OCI-LY7 (cell line): ENCODE results near the gene PCBD1. TPM values are rescaled to one million over a fixed set of nuclear protein-coding genes. Genes with fewer than 3 reads are reported as not detected.

Experiments
- BruUV-seq: library from RNA; stranded (reverse); fragments of 400-500 nt; replicated peaks from 2 replicates; lab custom pipeline; 2021; lab: Mats Ljungman, UMichigan
- CTCF ChIA-PET: fragments of 300-600 bp; sonication (Branson Sonifier 250); formaldehyde crosslinking; loops from one replicate; lab custom pipeline; 2022; ENCODE audit warnings: antibody characterized with exemption; ENCODE audit not compliant: unreplicated experiment; lab: Charles Lee
- POLR2A ChIA-PET: fragments of 300-600 bp; sonication (Branson Sonifier 250); formaldehyde crosslinking; loops from one replicate; lab custom pipeline; 2022; ENCODE audit warnings: antibody characterized with exemption; lab: Charles Lee
- DNase-seq: peaks from one replicate; pipeline ENCODE4 v3.0.0-alpha.2; 2015; ENCODE audit warnings: low spot score
- H2AFZ ChIP-seq: fragments of 200-600 bp; sonication (generic), shearing (Covaris generic); 2 replicates; pipeline ENCODE4 v1.6.1; 2014; ENCODE audit warnings: mild to moderate bottlenecking, antibody characterized with exemption, low read length, moderate library complexity
- H3K27ac ChIP-seq: fragments of 200-600 bp; sonication (generic); 2 replicates; pipeline ENCODE4 v1.5.1; 2014; ENCODE audit warnings: mixed run types, low read depth, mild to moderate bottlenecking, moderate library complexity, low read length, inconsistent platforms; ENCODE audit not compliant: poor library complexity, severe bottlenecking
- H3K36me3 ChIP-seq: fragments of 200-600 bp; sonication (generic); 2 replicates; pipeline ENCODE4 v1.6.1; 2014; ENCODE audit warnings: mild to moderate bottlenecking, antibody characterized with exemption, low read length, moderate library complexity, mixed read lengths; ENCODE audit not compliant: insufficient read depth
- H3K4me1 ChIP-seq: fragments of 200-600 bp; sonication (generic); 2 replicates; pipeline ENCODE4 v1.5.1; 2014; ENCODE audit warnings: mild to moderate bottlenecking, low read length; ENCODE audit not compliant: insufficient read depth, poor library complexity, severe bottlenecking
- H3K4me2 ChIP-seq: fragments of 200-600 bp; sonication (generic); 2 replicates; pipeline ENCODE4 v1.6.1; 2014; ENCODE audit warnings: mild to moderate bottlenecking, low read length
- H3K4me3 ChIP-seq: fragments of 200-600 bp; sonication (generic); 2 replicates; pipeline ENCODE4 v1.5.1; 2014; ENCODE audit warnings: mild to moderate bottlenecking, low read depth, low read length; ENCODE audit not compliant: poor library complexity, severe bottlenecking
- H3K79me2 ChIP-seq: fragments of 200-600 bp; sonication (generic); 2 replicates; pipeline ENCODE4 v1.6.1; 2016; ENCODE audit warnings: low read depth, mild to moderate bottlenecking, low read length, moderate library complexity, mixed read lengths; ENCODE audit not compliant: insufficient read depth
- H3K9me2 ChIP-seq: fragments of 200-600 bp; sonication (generic); 2 replicates; pipeline ENCODE4 v1.6.1; 2016; ENCODE audit warnings: mild to moderate bottlenecking, low read length, mixed read lengths; ENCODE audit not compliant: insufficient read depth
- H3K9me3 ChIP-seq: fragments of 200-600 bp; sonication (generic); 2 replicates; pipeline ENCODE4 v1.6.1; 2014; ENCODE audit warnings: mild to moderate bottlenecking, mixed run types, low read length, mixed read lengths
- H4K20me1 ChIP-seq: fragments of 200-600 bp; sonication (generic); 2 replicates; pipeline ENCODE4 v1.6.1; 2014; ENCODE audit warnings: mild to moderate bottlenecking, antibody characterized with exemption, low read length, moderate library complexity, mixed read lengths; ENCODE audit not compliant: insufficient read depth
- CTCF ChIP-seq: fragments of 200-600 bp; sonication (generic); conservative IDR thresholded peaks from 2 replicates; pipeline ENCODE4 v1.5.1; 2014; ENCODE audit warnings: mild to moderate bottlenecking, antibody characterized with exemption, low read length, moderate library complexity, mixed read lengths
- EZH2phosphoT487 ChIP-seq: fragments of 200-600 bp; sonication (generic); IDR thresholded peaks from 2 replicates; pipeline ENCODE4 v1.6.1; 2018; ENCODE audit warnings: low read depth, borderline replicate concordance, mild to moderate bottlenecking, mixed run types, antibody characterized with exemption, low read length, moderate library complexity, mixed read lengths
- intact Hi-C: fragments of 100-400 bp; cut with micrococcal nuclease; formaldehyde crosslinking; loops from one replicate; pipeline ENCODE4 v1.10.0; 2022; ENCODE audit not compliant: unreplicated experiment
- total RNA-seq, 2 experiments: library from RNA; depleted of rRNA in 1 of 2; stranded (reverse); fragments of >200 nt in 1 of 2; shearing (Covaris generic) in 1 of 2; gene quantifications; 2 replicates each; pipeline ENCODE4 v1.2.3, GENCODE V29; 2014 to 2022

PCBD1 gene
- total RNA-seq, 2 experiments from 2014 or later, result 4.9 to 25.4 TPM

- H3K4me1 ChIP-seq, result no peaks in the 10 kb centered on the region
- BruUV-seq, result no TSS peak
- no peak overlapping the region for H3K27ac ChIP-seq
- no peaks in the 10 kb centered on the region for H4K20me1 ChIP-seq
- H3K79me2 ChIP-seq, result no peaks in the 10 kb centered on the region
- H3K36me3 ChIP-seq, result peaks cover 12% of the 10 kb centered on the region
- no peak overlapping the region for H3K4me2 ChIP-seq
- POLR2A ChIA-PET, result interaction anchor here (0.6 to 0.7 kb wide), 2 partner anchors 17 to 780 kb away, joined by 3 read pairs; no protein-coding TSS in a partner anchor
- intact Hi-C loops, result no loop called here
- no peak overlapping the region for H2AFZ ChIP-seq
- H3K9me2 ChIP-seq, result no peaks in the 10 kb centered on the region
- TF ChIP-seq EZH2phosphoT487 (no peak), CTCF (no peak)
- DNase-seq, result no peak
- H3K9me3 ChIP-seq, result no peaks in the 10 kb centered on the region
- no peak overlapping the region for H3K4me3 ChIP-seq
- CTCF ChIA-PET, result no interaction called here
Observed at GRCh38 chr10:70872291-70872690, 16.1 kb downstream of the PCBD1 start.

GRCh38 chr10:70866424-70866823 is 21.9 kb downstream of the PCBD1 start:
- DNase-seq, result no peak
- H2AFZ ChIP-seq, result no peak overlapping the region
- H3K4me1 ChIP-seq, result no peaks in the 10 kb centered on the region
- H3K4me2 ChIP-seq, result no peak overlapping the region
- POLR2A ChIA-PET, result no interaction called here
- no peak overlapping the region for H3K4me3 ChIP-seq
- H3K79me2 ChIP-seq, result no peaks in the 10 kb centered on the region
- CTCF ChIA-PET, result no interaction called here
- intact Hi-C loops, result no loop called here
- no peak overlapping the region for H3K27ac ChIP-seq
- no peak for TF ChIP-seq EZH2phosphoT487
- TF ChIP-seq CTCF, result no peak
- BruUV-seq, result no TSS peak
- no peaks in the 10 kb centered on the region for H4K20me1 ChIP-seq
- H3K9me2 ChIP-seq, result no peaks in the 10 kb centered on the region
- no peaks in the 10 kb centered on the region for H3K9me3 ChIP-seq
- H3K36me3 ChIP-seq, result peaks cover 5% of the 10 kb centered on the region; the same call in 1 of the 2 replicates

- no peak overlapping the region for H3K4me2 ChIP-seq
- DNase-seq, result no peak
- BruUV-seq, result no TSS peak
Observed at GRCh38 chr10:70864935-70865334, 23.4 kb downstream of the PCBD1 start.

More at GRCh38 chr10:70864935-70865334, 23.4 kb downstream of the PCBD1 start:
- no peaks in the 10 kb centered on the region for H3K9me2 ChIP-seq
- no peaks in the 10 kb centered on the region for H4K20me1 ChIP-seq
- H2AFZ ChIP-seq, result no peak overlapping the region
- POLR2A ChIA-PET, result interaction anchor here (0.9 kb wide), 1 partner anchor 29 kb away, joined by 3 read pairs; no protein-coding TSS in a partner anchor
- H3K4me3 ChIP-seq, result no peak overlapping the region
- H3K4me1 ChIP-seq, result no peaks in the 10 kb centered on the region
- H3K36me3 ChIP-seq, result peaks cover 14% of the 10 kb centered on the region
- TF ChIP-seq EZH2phosphoT487 (no peak), CTCF (no peak)
- H3K27ac ChIP-seq, result no peak overlapping the region
- CTCF ChIA-PET, result no interaction called here
- H3K79me2 ChIP-seq, result no peaks in the 10 kb centered on the region
- intact Hi-C loops, result no loop called here
- no peaks in the 10 kb centered on the region for H3K9me3 ChIP-seq
